NT2/D1 (cell line): ENCODE measurements around the gene RAP1GAP2.

Source experiments
- DNase-seq: peaks from one replicate; pipeline ENCODE4 v3.0.0-alpha.2; 2011; ENCODE audit warnings: low read depth, low spot score
- H3K27me3 ChIP-seq: 2 replicates; pipeline ENCODE4 v1.6.0; 2011; ENCODE audit warnings: mild to moderate bottlenecking; ENCODE audit not compliant: insufficient read length, insufficient read depth
- H3K36me3 ChIP-seq: 2 replicates; pipeline ENCODE4 v1.6.1; 2011; ENCODE audit warnings: mild to moderate bottlenecking, low read length, mixed read lengths; ENCODE audit not compliant: insufficient read depth, insufficient read length
- H3K4me1 ChIP-seq: 2 replicates; pipeline ENCODE4 v1.5.1; 2011; ENCODE audit not compliant: insufficient read depth, insufficient read length
- H3K4me3 ChIP-seq: 2 replicates; pipeline ENCODE4 v1.5.1; 2011; ENCODE audit warnings: low read depth; ENCODE audit not compliant: insufficient read length
- H3K9ac ChIP-seq: 2 replicates; pipeline ENCODE4 v1.6.0; 2011; ENCODE audit warnings: low read depth; ENCODE audit not compliant: insufficient read length
- H3K9me3 ChIP-seq: 2 replicates; pipeline ENCODE4 v1.5.1; 2011; ENCODE audit warnings: mild to moderate bottlenecking, low read length; ENCODE audit not compliant: insufficient read depth
- SUZ12 ChIP-seq: IDR thresholded peaks from 2 replicates; pipeline ENCODE4 v1.6.1; 2011; ENCODE audit not compliant: insufficient read length, insufficient read depth; ENCODE audit errors: extremely low read depth
- YY1 ChIP-seq: IDR thresholded peaks from 2 replicates; pipeline ENCODE4 v1.6.1; 2011; ENCODE audit not compliant: insufficient read length, insufficient read depth
- ZNF274 ChIP-seq: IDR thresholded peaks from 2 replicates; pipeline ENCODE4 v1.6.1; 2011; ENCODE audit warnings: mild to moderate bottlenecking, low read depth, low read length

The RAP1GAP2 gene

GRCh38 chr17:2835780-2836179 lies 39.5 kb downstream of the RAP1GAP2 start:
- Histone ChIP-seq H3K27me3 (no peaks in the 10 kb centered on the region), H3K4me1 (peaks cover 8% of the 10 kb centered on the region), H3K9me3 (no peaks in the 10 kb centered on the region), H3K36me3 (no peaks in the 10 kb centered on the region), H3K9ac (no peak overlapping the region), H3K4me3 (no peak overlapping the region)
- TF ChIP-seq SUZ12 = no peak
- no peak for TF ChIP-seq YY1
- TF ChIP-seq ZNF274 = no peak
- DNase-seq = no peak

GRCh38 chr17:2837147-2837561 lies 40.9 kb downstream of the RAP1GAP2 start:
- Histone ChIP-seq H3K36me3 (no peaks in the 10 kb centered on the region), H3K27me3 (no peaks in the 10 kb centered on the region), H3K9ac (peak overlapping the region; percentile 42), H3K4me1 (peaks cover 11% of the 10 kb centered on the region), H3K4me3 (no peak overlapping the region), H3K9me3 (no peaks in the 10 kb centered on the region)
- TF ChIP-seq YY1 = no peak
- TF ChIP-seq SUZ12 = no peak
- TF ChIP-seq ZNF274 = no peak
- no peak for DNase-seq

- no peak overlapping the region for H3K4me3 ChIP-seq
- no peaks in the 10 kb centered on the region for H3K27me3 ChIP-seq
- DNase-seq = no peak
- TF ChIP-seq YY1 = no peak
- no peak for TF ChIP-seq ZNF274
- no peak for TF ChIP-seq SUZ12
- peaks cover 6% of the 10 kb centered on the region for H3K4me1 ChIP-seq
- H3K9ac ChIP-seq = no peak overlapping the region
- H3K9me3 ChIP-seq = no peaks in the 10 kb centered on the region
- no peaks in the 10 kb centered on the region for H3K36me3 ChIP-seq
These were observed 45.4 kb downstream of the RAP1GAP2 start for GRCh38 chr17:2841606-2842005.

GRCh38 chr17:2842464-2842863 lies 46.2 kb downstream of the RAP1GAP2 start:
- Histone ChIP-seq H3K36me3 (no peaks in the 10 kb centered on the region), H3K9me3 (no peaks in the 10 kb centered on the region), H3K9ac (no peak overlapping the region), H3K4me1 (peaks cover 6% of the 10 kb centered on the region), H3K27me3 (no peaks in the 10 kb centered on the region), H3K4me3 (no peak overlapping the region)
- TF ChIP-seq SUZ12 (no peak), ZNF274 (no peak), YY1 (no peak)
- no peak for DNase-seq

- Histone ChIP-seq H3K27me3 (no peaks in the 10 kb centered on the region), H3K4me1 (peaks cover 10% of the 10 kb centered on the region), H3K9me3 (no peaks in the 10 kb centered on the region), H3K4me3 (no peak overlapping the region), H3K9ac (no peak overlapping the region), H3K36me3 (no peaks in the 10 kb centered on the region)
- no peak for DNase-seq
- TF ChIP-seq SUZ12 = no peak
- no peak for TF ChIP-seq ZNF274
- TF ChIP-seq YY1 = no peak
These were observed 48.2 kb downstream of the RAP1GAP2 start for GRCh38 chr17:2844416-2844815.

GRCh38 chr17:2847381-2848333 lies 51.4 kb downstream of the RAP1GAP2 start:
- Histone ChIP-seq H3K4me3 (no peak overlapping the region), H3K36me3 (no peaks in the 10 kb centered on the region), H3K9ac (peak overlapping the region; percentile 21), H3K9me3 (no peaks in the 10 kb centered on the region), H3K27me3 (peaks cover 2% of the 10 kb centered on the region), H3K4me1 (peaks cover 7% of the 10 kb centered on the region)
- TF ChIP-seq YY1 (no peak), SUZ12 (no peak), ZNF274 (no peak)
- DNase-seq = no peak

GRCh38 chr17:2849327-2849670 lies 53.1 kb downstream of the RAP1GAP2 start:
- peaks cover 7% of the 10 kb centered on the region for H3K4me1 ChIP-seq
- peaks cover 2% of the 10 kb centered on the region for H3K27me3 ChIP-seq
- no peaks in the 10 kb centered on the region for H3K36me3 ChIP-seq
- TF ChIP-seq ZNF274 = no peak
- TF ChIP-seq SUZ12 = no peak
- no peak for TF ChIP-seq YY1
- H3K4me3 ChIP-seq = no peak overlapping the region
- no peaks in the 10 kb centered on the region for H3K9me3 ChIP-seq
- no peak overlapping the region for H3K9ac ChIP-seq
- DNase-seq = no peak
